ENCODE results near the gene SLC25A45.
"Not testable (repeated sequence)": the region's sequence is repeated elsewhere in the genome, so short reads cannot be mapped to it uniquely, and the experiment has no call there.

Gene SLC25A45

DNA sequence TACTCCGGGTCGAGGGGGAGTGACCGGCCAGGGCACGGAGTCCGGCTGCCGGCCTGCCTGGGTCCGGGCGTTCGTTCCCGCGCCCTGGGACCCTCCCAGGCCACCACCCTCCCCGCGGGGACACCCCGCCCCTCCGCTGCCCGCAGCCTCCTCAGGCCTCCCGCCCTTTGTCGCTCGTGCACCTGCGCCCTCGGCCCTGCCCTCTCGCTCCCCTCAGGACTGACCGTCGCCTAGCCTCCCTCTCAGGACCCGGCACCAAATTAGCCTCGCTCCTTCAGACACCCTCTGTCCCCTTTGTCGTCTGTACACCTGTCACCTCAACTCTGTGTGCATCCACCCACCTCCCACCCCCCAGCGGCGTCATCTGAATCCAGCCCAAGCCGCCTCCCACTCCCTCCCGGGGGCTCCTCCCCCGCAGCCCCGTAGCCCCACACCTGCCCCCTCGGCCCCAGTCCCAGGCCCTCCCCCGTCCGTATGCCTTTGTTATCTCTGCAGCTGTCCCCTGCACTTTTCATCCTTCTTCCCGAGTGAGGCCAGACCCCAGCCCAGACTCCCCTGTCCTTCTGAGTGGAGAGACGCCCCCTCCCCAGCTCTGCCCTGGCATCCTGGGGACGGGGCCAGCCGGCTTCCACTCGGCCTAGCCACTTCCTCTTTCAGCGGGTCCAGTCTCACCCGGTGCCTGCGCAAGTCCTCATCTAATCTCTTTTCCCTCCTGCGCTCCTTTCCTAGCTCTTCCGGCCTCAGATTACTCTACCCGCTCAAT lies 27.3 kb downstream of the SLC25A45 start:
- DNase-seq, result peak in 1 of 2 experiments; percentile 47

DNA sequence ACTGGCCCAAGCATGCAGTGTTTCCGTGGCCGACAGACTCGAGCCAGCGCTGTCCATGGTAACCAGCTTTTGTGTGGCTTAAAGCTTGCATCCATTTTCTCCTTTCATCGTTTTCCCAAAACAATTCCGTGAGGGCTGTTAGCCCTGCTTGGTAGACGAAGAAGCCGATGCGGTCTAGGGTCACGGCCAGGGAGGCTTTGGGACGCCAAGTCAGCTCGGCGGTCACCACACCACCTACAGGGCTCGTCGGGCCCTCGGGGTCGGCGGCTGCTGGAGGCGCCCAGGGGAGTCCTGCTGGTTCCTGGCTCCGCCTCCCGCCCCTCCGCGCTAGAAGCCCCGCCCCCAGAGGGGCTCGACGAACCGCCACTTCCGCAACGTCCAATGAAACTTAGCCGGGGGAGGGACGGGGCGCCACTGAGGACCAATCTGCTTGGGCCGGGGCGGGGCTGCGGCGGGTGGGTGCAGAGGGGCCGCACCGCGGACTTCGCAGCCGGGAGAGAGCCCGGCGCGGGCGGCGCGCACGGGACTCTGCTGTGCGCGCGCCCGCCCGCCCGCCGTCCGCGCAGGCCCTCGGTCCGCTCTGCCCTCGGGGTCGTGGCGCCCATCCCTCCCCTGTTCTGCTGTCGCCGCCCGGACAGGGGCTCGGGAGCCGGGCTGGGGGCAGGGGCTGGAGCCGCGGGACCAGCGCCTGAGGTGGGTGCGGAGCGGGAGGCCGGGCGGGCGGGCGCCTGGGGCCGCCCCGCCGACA lies 28.0 kb downstream of the SLC25A45 start, which contains the start of gene TIGD3:
TSS of gene TIGD3 (plus strand) at position 487 of the 748 bp plus-strand sequence. CDS start 1,058 bp downstream, outside the sequence.
- DNase-seq, result peak; percentile 89 to 94

DNA sequence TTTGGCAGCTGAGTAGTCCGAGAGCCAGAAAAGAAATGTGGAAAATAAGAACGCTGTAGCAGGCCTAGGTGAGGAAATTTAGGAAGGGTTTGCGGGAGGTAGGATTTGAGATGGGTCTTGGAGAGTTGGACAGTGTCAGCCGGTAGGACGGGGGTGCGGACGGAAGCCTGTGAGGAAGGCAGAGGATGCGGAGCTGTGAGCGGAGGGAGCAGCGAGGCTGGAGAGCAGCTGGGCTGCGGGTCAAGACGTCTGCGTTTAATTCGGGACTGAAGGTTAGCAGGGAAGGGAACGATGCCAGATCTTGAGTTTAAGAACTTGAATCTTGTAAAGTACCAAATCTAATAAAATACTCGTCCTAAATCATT lies 28.6 kb downstream of the SLC25A45 start:
- no peak for DNase-seq

DNA sequence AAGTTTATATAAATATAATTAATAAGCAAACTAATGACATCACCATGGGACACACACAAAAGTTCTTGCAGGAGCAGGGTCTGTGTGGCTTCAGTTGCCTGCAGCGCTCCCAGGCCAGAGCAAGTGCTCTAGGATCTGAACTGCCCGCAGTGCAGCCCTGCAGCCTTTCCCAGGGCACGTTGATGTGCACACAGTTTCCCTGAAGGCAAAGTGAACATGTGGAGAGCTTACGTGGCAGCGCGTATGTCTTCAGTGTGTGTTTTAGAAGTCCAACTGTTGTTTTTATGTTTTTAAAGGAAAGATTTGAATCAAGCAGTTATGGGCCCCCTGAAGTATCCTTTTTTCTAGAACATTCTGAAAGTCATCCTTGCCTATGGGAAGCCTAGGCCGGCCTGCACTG lies 29.1 kb downstream of the SLC25A45 start:
- no peak for DNase-seq

DNA sequence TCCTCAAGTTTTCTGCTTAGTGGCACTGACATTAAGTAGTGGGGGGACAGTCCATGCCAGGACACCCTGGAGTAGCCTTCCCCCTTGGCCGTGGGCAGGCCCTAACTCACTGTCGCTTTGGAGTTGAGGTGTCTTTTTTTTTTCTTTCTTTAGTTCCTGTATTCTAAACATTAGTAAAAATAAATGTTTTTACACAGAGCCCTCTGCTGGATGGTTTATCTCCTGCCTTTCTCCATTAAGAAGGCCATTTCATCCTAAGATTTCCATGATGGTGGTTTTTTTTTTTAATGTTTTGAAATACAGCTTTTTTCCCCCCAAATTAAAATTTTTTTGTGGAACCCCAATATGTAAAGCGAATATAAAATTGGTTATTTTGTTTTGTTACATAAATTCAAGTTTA lies 29.7 kb downstream of the SLC25A45 start:
- DNase-seq, result no peak

DNA sequence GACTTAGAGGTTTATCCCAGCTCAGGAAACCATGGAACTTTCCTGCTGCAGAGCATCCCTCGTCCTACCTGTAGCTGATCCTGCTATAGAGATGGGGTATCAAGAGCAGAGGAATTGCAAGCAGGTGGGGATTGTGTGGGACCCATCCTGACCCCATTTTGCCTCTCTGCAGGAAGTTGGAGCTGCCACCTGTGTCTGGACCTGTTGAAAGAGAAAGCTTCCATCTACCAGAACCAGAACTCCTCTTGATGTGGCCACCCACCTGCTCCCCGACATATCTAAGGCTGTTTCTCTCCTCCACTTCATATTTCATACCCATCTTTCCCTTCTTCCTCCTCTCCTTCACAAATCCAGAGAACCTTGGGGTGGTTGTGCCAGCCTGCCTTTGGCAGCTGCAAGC lies 30.9 kb downstream of the SLC25A45 start:
- DNase-seq, result no peak

DNA sequence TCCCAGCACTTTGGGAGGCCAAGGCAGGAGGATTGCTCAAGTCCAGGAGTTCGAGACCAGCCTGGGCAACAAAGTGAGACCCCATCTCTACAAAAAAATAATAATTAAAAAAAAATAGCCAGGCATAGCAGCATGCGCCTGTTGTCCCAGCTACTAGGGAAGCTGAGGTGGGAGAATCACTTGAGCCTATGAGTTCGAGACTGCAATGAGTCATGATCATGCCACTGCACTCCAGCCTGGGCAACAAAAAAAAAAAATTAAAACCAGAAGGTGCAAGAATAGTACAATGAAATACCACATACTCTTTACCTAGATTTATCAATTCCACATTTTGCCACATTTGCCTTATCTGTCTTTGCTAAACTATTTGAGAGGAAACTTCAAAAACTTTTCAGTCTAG lies 40.6 kb downstream of the SLC25A45 start:
- no peak for DNase-seq

DNA sequence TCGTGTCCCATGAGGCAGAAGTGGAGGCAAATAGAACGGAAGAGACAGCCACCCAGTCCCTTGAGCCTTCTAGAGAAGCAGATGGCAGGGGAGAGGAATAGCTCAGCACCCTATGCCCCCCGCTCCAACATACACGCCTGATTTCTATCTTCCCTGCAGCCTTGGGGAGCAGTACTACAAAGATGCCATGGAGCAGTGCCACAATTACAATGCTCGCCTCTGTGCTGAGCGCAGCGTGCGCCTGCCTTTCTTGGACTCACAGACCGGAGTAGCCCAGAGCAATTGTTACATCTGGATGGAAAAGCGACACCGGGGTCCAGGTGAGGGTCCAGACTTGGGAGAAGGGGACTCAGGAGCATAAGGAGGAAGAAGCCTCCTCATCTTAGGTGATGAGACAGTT lies 42.2 kb downstream of the SLC25A45 start:
- no peak for DNase-seq

DNA sequence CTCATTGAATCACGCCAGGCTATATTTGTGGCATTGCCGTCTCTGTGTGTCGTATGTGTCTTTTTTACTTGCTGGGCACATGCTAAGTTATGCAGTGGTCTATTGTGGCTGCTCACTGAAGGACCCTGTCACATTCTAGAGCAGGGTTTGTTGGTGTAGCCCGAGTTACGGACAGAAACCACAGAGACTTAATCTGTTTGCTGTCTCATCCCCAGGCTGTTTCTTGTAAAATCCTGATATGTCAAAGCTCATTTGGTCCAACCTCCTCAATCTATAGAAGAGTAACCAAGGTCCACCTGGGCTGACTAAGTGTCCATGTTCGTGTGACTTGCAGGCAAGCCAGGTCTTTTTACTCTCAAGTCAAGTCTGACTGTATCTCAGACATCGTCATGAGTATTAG lies 43.8 kb downstream of the SLC25A45 start:
- DNase-seq, result no peak

DNA sequence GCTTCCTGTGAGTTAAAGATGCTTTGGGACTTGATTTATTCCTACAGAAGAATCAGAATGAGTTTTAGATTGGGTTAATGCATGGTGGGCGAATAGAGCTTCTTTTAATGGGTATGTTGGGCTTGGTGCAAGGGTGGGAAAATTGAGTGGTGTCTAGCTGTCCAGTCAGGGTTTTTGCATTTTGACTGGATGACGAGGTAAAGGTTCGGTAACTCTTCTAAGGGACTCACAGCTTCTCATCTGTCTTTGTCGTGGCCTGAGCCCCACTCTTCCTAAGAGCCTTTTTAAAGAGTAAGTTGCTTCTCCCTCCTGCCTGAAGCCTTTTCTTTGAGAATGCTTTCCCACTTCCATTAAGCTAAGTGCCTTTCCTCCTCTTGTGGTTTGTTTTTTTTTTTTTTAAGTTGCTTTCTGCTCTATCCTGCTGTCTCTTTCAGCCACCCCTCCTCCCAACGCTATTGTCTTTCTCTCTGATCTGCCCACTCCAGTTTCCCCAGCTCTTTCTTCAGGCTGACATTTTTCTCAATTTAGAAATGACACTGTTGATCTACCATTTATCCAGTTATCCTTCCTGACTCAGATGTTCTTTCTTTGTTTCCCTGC lies 47.6 kb downstream of the SLC25A45 start:
- no peak for DNase-seq

DNA sequence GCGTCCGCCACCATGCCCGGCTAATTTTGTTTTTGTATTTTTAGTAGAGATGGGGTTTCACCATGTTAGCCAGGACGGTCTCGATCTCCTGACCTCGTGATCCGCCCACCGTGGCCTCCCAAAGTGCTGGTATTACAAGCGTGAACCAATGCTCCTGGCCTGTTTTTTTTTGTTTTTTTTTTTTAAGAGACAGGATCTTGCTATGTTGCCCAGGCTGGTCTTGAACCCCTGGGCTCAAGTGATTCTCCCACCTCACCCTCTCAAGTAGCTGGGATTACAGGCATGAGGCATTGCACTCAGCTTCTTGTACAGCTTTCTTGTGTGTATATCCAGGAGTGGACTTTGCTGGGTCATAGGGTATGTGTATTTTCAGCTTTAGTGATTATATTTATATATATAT lies 49.9 kb downstream of the SLC25A45 start:
- DNase-seq, result not testable (repeated sequence)

DNA sequence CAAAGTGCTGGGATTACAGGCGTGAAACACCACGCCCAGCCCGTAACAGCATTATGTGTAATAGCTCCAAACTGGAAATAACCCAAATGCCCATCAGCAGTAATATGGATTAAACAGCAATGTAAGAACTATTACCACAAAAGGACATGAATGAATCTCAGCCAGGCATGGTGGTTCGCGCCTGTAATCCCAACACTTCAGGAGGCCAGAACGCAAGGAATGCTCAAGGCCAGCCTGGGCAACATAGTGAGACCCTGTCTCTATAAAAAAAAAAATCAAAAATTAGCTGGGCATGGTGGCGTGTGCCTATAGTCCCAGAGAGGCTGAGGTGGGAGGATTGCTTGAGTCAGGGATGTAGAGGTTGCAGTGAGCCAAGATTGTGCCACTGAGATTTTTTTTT lies 51.9 kb downstream of the SLC25A45 start:
- DNase-seq, result no peak

DNA sequence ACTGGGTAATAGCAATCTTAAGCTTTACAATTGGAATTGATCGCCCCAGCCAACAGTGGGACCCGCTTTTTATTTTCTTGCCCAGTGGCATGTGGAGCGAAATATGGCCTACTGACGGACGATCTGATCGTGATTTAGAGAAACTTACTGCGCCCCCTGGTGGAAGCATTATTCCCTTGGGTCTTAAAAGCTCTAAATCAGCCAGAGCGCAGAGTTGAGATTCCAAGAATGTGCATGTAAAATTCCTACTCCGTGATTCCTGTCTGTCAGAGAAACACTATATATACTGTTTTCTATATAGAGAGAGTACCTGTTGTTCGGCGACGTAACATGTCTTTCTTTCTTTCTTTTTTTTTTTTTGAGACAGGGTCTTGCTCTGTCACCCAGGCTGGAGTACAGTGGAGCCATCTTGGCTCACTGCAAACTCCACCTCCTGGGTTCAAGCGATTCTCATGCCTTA lies 52.5 kb downstream of the SLC25A45 start:
- DNase-seq, result peak; percentile 76 to 88

DNA sequence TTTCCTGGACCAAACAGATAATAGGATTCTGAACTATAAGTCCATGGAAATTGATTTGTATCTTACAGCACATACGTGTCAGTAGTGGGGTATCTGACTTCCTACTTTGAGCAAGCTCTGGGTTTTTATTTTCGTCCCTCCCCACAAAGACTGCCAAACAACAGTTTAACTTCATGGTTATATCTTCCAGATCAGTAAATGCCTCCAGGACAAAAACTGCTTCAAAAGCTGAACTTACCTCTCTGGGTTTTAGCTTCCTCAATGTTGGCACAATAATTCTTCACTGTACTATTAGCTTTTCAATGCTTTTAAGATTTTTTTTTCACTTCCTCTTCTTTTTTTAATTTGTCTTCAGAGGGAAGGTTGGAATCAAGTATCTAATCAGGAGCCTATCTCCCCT lies 53.0 kb downstream of the SLC25A45 start:
- no peak for DNase-seq

DNA sequence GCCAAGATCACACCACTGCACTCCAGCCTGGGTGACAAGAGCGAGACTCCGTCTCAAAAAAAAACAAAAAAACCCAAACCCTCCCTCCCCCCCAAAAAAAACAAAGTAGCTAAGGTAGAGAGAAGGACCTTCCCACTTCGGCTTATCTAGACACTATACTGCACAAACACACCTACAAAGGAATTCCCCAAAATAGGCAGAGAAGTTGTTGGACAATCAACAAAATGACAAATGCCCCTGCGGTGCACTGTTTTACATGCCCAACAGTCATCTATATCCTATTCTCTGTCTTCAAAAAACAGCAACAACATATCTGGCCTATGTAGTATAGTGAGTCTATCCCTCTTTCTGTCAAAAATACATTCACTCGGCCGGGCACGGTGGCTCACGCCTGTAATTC lies 55.4 kb downstream of the SLC25A45 start:
- no peak for DNase-seq

DNA sequence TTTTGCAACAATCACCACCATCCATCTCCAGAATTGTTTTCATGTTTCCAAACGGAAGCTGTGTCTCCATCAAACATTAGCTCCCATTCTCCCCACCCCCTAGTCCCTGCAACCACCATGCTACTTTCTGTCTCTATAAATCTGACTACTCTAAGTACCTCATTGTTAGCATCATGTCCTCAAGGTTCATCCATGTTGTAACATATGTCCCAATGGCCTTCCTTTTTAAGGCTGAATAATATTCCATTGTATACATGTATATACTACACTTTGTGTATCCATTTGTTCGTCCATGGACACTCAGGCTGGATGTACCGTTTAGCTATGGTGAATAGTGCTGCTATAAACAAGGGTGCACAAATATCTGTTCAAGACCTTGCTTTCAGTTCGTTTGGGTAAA lies 57.0 kb downstream of the SLC25A45 start:
- no peak for DNase-seq

Data from NCI-H524 (cell line).